ENCODE results near the gene GALNT11.

GALNT11 gene

GRCh38 chr7:151992375-151992774 is 33.1 kb upstream of the GALNT11 start:
- Histone ChIP-seq H3K79me2 (ENCODE audit: low read length) (no peaks in the 10 kb centered on the region), H3K27me3 (replicated peaks; ENCODE audit: insufficient read depth, low read length) (no peaks in the 10 kb centered on the region), H3K4me1 (ENCODE audit: low read length) (no peaks in the 10 kb centered on the region), H3K9me3 (replicated peaks; ENCODE audit: insufficient read depth, low read length) (no peaks in the 10 kb centered on the region), H3F3A (ENCODE audit: insufficient read depth, low read length) (no peaks in the 10 kb centered on the region), H3K9ac (ENCODE audit: low read length) (no peak overlapping the region), H3K36me3 (replicated peaks; ENCODE audit: insufficient read depth, low read length) (no peaks in the 10 kb centered on the region), H3K4me2 (ENCODE audit: low read depth, low read length) (no peak overlapping the region), H3K4me3 (ENCODE audit: low read length) (no peak overlapping the region), H3K27ac (ENCODE audit: low read length) (no peak overlapping the region), H4K20me1 (ENCODE audit: insufficient read depth, low read length) (no peaks in the 10 kb centered on the region), H2AFZ (ENCODE audit: low read length) (no peak overlapping the region), H3K9me2 (replicated peaks; ENCODE audit: insufficient read depth, low read length) (no peaks in the 10 kb centered on the region)
- TF ChIP-seq EZH2 (optimal IDR thresholded peaks at IDR 0.05; ENCODE audit: low read depth, low read length) (no peak), EZH2phosphoT487 (IDR thresholded peaks at IDR 0.05; ENCODE audit: low read length) (no peak)
- TF ChIP-seq, protein P1, sequence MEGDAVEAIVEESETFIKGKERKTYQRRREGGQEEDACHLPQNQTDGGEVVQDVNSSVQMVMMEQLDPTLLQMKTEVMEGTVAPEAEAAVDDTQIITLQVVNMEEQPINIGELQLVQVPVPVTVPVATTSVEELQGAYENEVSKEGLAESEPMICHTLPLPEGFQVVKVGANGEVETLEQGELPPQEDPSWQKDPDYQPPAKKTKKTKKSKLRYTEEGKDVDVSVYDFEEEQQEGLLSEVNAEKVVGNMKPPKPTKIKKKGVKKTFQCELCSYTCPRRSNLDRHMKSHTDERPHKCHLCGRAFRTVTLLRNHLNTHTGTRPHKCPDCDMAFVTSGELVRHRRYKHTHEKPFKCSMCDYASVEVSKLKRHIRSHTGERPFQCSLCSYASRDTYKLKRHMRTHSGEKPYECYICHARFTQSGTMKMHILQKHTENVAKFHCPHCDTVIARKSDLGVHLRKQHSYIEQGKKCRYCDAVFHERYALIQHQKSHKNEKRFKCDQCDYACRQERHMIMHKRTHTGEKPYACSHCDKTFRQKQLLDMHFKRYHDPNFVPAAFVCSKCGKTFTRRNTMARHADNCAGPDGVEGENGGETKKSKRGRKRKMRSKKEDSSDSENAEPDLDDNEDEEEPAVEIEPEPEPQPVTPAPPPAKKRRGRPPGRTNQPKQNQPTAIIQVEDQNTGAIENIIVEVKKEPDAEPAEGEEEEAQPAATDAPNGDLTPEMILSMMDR (IDR thresholded peaks at IDR 0.05; ENCODE audit: low read length): peak; percentile 14
- DNase-seq: peak; percentile 60

DNA sequence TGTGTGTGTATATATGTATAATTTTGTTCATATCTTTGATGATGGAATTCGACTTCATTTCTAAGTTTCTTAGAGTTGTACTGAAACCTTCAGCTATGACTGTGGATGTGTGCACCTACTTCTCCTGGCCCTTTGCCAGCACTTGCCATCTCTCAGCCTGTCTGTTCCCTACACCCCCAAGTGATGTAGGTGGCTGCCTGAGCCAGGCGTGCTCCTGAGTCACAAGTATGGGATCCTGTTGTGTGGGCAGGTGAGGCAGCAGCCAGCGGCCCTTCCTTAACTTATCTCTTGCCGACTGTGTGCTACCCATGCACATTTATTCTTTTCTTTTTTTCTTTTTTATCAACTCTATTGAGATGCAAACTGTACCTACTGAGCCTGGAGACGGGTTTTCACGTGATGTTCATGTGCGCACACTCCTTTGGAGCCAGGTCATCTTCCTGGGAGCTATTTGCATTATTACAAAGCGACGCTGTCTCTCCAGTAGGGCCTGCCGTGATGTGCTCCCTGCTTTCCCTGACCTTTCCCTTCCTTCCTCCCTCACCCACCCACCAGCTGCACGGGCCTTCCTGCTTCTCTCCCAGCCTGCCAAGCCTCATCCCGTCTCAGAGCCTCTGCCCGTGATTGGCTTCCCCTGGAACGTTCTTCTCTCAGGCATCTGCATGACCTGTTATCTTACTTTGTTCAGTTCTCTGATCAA is 31.3 kb upstream of the GALNT11 start:
- H3K27me3 ChIP-seq (replicated peaks; ENCODE audit: insufficient read depth, low read length): no peaks in the 10 kb centered on the region
- no peak overlapping the region for H3K4me3 ChIP-seq (ENCODE audit: low read length)
- no peaks in the 10 kb centered on the region for H4K20me1 ChIP-seq (ENCODE audit: insufficient read depth, low read length)
- DNase-seq: no peak
- no peaks in the 10 kb centered on the region for H3K36me3 ChIP-seq (replicated peaks; ENCODE audit: insufficient read depth, low read length)
- H3K9me3 ChIP-seq (replicated peaks; ENCODE audit: insufficient read depth, low read length): no peaks in the 10 kb centered on the region
- no peak overlapping the region for H3K4me2 ChIP-seq (ENCODE audit: low read depth, low read length)
- no peaks in the 10 kb centered on the region for H3F3A ChIP-seq (ENCODE audit: insufficient read depth, low read length)
- no peak overlapping the region for H2AFZ ChIP-seq (ENCODE audit: low read length)
- TF ChIP-seq, protein P1 (IDR thresholded peaks at IDR 0.05; ENCODE audit: low read length): no peak
- TF ChIP-seq EZH2 (optimal IDR thresholded peaks at IDR 0.05; ENCODE audit: low read depth, low read length) (no peak), EZH2phosphoT487 (IDR thresholded peaks at IDR 0.05; ENCODE audit: low read length) (no peak)
- H3K4me1 ChIP-seq (ENCODE audit: low read length): no peaks in the 10 kb centered on the region
- no peak overlapping the region for H3K9ac ChIP-seq (ENCODE audit: low read length)
- H3K27ac ChIP-seq (ENCODE audit: low read length): no peak overlapping the region
- no peaks in the 10 kb centered on the region for H3K9me2 ChIP-seq (replicated peaks; ENCODE audit: insufficient read depth, low read length)
- H3K79me2 ChIP-seq (ENCODE audit: low read length): no peaks in the 10 kb centered on the region

DNA sequence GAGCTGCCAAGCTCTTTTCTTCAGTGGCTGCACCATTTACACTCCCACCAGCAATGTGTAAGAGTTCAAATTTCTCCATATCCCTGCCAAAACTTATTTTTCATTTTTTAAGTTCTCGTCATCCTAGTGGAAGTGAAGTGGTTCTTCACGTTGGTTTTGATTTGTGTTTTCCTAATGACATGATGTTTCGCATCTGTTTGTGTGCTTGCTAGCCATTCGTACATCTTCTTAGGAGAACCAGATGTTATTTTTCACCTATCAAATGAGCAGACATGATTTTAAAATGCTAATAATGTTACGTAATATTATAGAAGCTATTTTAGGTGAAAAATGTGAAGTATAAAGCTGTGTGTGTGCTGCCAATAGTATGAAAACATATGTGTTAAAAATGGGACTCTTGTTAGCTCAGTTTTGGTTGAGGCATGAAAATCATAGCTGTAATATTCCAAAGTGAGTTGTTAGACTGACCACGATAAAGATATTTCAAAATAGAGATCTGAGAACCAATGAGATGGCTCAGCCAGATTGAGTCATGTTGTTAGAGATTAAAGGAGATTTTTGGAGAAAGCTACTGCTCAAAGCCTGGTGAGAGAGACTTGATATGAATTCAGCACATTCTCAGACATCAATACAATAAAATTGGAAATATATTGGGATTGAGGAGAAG is 25.9 kb upstream of the GALNT11 start:
- H3K79me2 ChIP-seq (ENCODE audit: low read length): no peaks in the 10 kb centered on the region
- no peaks in the 10 kb centered on the region for H3K27me3 ChIP-seq (replicated peaks; ENCODE audit: insufficient read depth, low read length)
- H4K20me1 ChIP-seq (ENCODE audit: insufficient read depth, low read length): no peaks in the 10 kb centered on the region
- no peak overlapping the region for H3K27ac ChIP-seq (ENCODE audit: low read length)
- H3K36me3 ChIP-seq (replicated peaks; ENCODE audit: insufficient read depth, low read length): no peaks in the 10 kb centered on the region
- H3K4me2 ChIP-seq (ENCODE audit: low read depth, low read length): no peak overlapping the region
- H3K4me1 ChIP-seq (ENCODE audit: low read length): no peaks in the 10 kb centered on the region
- no peaks in the 10 kb centered on the region for H3K9me3 ChIP-seq (replicated peaks; ENCODE audit: insufficient read depth, low read length)
- TF ChIP-seq EZH2phosphoT487 (IDR thresholded peaks at IDR 0.05; ENCODE audit: low read length) (no peak), EZH2 (optimal IDR thresholded peaks at IDR 0.05; ENCODE audit: low read depth, low read length) (no peak)
- TF ChIP-seq, protein P1 (IDR thresholded peaks at IDR 0.05; ENCODE audit: low read length): no peak
- no peaks in the 10 kb centered on the region for H3F3A ChIP-seq (ENCODE audit: insufficient read depth, low read length)
- H2AFZ ChIP-seq (ENCODE audit: low read length): no peak overlapping the region
- DNase-seq: no peak
- no peaks in the 10 kb centered on the region for H3K9me2 ChIP-seq (replicated peaks; ENCODE audit: insufficient read depth, low read length)
- no peak overlapping the region for H3K4me3 ChIP-seq (ENCODE audit: low read length)
- no peak overlapping the region for H3K9ac ChIP-seq (ENCODE audit: low read length)
